Mucosa of descending colon (tissue), 3 donors: ENCODE results near the gene NR2C1. TPM values are rescaled to one million over a fixed set of nuclear protein-coding genes. Genes with fewer than 3 reads are reported as not detected.

Experiments
- ATAC-seq: fragments of 200-7000 bp; cut with Tn5 transposase; one replicate; pipeline ENCODE4 v1.9.1; 2020; ENCODE audit warnings: mild to moderate bottlenecking, moderate library complexity
- DNase-seq, 3 donors: peaks; one replicate each; pipeline ENCODE4 v3.0.0-alpha.2; 2020
- H3K36me3 ChIP-seq: fragments of 200-600 bp; one replicate; pipeline ENCODE4 v1.8.0; 2021; ENCODE audit warnings: low read depth, mild to moderate bottlenecking
- H3K4me1 ChIP-seq: fragments of 200-600 bp; one replicate; pipeline ENCODE4 v1.8.0; 2021; ENCODE audit warnings: low read depth, mild to moderate bottlenecking
- H3K4me3 ChIP-seq: fragments of 200-600 bp; one replicate; pipeline ENCODE4 v1.8.0; 2021; ENCODE audit warnings: mild to moderate bottlenecking
- H3K9me3 ChIP-seq: fragments of 200-600 bp; one replicate; pipeline ENCODE4 v1.8.0; 2021; ENCODE audit warnings: mild to moderate bottlenecking
- CTCF ChIP-seq: fragments of 200-600 bp; IDR thresholded peaks from one replicate; pipeline ENCODE4 v1.8.0; 2022; ENCODE audit warnings: antibody characterized with exemption, mild to moderate bottlenecking
- intact Hi-C, 2 donors: fragments of 100-400 bp; cut with DNase I in 1 of 2; cut with micrococcal nuclease in 1 of 2; formaldehyde crosslinking; loops; one replicate each; pipeline versions ENCODE4 v1.11.0 to v1.11.1; 2022; cut with DNase I, micrococcal nuclease
- total RNA-seq, 3 donors: library from RNA; stranded (reverse); fragmentation: NEBNext Ultra II Directional in 2 of 3; extraction: Animal tissue kit (Norgen Biotek cat#: 25700) in 2 of 3; gene quantifications; one replicate each; pipeline versions ENCODE4 v1.2.1 to v1.2.4, GENCODE V29; 2021 to 2023
- donor health status: DM: no; HTN: no; CAD: no; lungs with moderate emphysema.
- donor health status: DM: no; HTN: no; CAD: no.
- donor health status: DM: no; HTN: yes; CAD: no.

The NR2C1 gene
- total RNA-seq, 3 donors from 2014 or later: 27.4 to 28.5 (median 27.8) TPM

DNA sequence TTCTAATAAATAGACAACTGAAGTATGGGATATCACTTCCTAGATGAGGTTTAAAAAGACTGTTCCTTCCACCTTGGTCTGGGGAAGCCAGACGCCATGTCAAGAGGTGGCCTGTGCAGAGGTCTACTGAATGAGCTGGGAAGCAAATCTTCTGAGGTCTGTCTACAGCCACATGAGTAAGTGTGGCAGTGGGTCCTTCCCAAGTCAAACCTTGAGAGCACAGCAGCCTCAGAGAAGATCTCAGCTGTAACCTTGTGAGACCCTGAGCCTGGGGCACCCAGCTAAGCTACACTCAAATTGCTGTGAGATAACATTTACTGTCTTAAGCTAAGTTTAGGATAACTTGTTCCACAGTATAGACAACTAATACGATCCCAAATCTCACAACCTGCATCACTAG lies 90.1 kb downstream of the NR2C1 start:
- TF ChIP-seq CTCF: no peak
- H3K36me3 ChIP-seq: no peaks in the 10 kb centered on the region
- intact Hi-C loops: no loop called here
- H3K4me3 ChIP-seq: no peak overlapping the region
- no peaks in the 10 kb centered on the region for H3K4me1 ChIP-seq
- H3K9me3 ChIP-seq: no peaks in the 10 kb centered on the region
- no peak for DNase-seq
- no peak for ATAC-seq

GRCh38 chr12:94982456-94982855 lies 91.0 kb downstream of the NR2C1 start:
- ATAC-seq (no peak), DNase-seq (no peak)
- no peaks in the 10 kb centered on the region for H3K9me3 ChIP-seq
- intact Hi-C loops: no loop called here
- no peak for TF ChIP-seq CTCF
- H3K36me3 ChIP-seq: no peaks in the 10 kb centered on the region
- no peaks in the 10 kb centered on the region for H3K4me1 ChIP-seq
- no peak overlapping the region for H3K4me3 ChIP-seq

- H3K9me3 ChIP-seq: no peaks in the 10 kb centered on the region
- no peak for DNase-seq
- no peaks in the 10 kb centered on the region for H3K36me3 ChIP-seq
- H3K4me3 ChIP-seq: no peak overlapping the region
- ATAC-seq: peak; percentile 40
- TF ChIP-seq CTCF: no peak
- H3K4me1 ChIP-seq: no peaks in the 10 kb centered on the region
- intact Hi-C loops: no loop called here
Observed at GRCh38 chr12:94980577-94980976, 92.8 kb downstream of the NR2C1 start.

GRCh38 chr12:94979941-94980340 lies 93.5 kb downstream of the NR2C1 start:
- no peak for DNase-seq
- TF ChIP-seq CTCF: no peak
- intact Hi-C loops: no loop called here
- Histone ChIP-seq H3K9me3 (no peaks in the 10 kb centered on the region), H3K4me3 (no peak overlapping the region), H3K36me3 (no peaks in the 10 kb centered on the region), H3K4me1 (no peaks in the 10 kb centered on the region)
- no peak for ATAC-seq

DNA sequence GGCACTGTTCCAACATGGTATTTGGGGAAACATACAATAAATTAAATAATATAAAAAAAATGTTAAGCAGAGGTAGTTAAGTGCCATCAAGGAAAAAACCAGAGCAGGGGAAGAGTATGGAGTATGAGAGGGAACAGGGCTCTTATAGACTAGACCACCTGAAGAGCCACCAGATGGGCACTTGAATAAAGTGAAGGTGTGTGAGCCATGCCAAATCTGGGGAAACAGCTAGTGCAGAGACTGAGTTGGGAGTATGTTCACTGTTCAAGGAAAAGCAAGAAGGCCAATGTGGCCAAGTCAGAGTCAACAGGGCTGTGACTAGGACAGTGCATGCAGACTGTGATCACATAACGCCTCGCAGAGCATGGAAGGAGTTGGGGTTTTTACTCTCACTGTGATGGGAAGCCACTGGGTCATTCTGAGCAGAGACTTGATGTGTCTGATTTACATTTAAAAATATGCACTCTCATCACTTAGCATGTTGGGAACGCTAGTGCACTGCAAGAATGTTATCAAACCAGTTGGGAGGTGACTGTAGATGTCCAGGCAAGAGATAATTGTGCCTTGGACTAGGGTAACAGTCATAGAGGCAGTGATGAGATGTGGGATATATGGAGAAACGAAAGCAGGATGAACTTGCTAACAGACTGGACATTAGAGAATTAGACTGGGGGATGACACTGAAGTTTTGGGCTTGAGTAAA lies 95.5 kb downstream of the NR2C1 start:
- H3K9me3 ChIP-seq: no peaks in the 10 kb centered on the region
- H3K4me3 ChIP-seq: no peak overlapping the region
- TF ChIP-seq CTCF: no peak
- no peaks in the 10 kb centered on the region for H3K36me3 ChIP-seq
- intact Hi-C loops: no loop called here
- no peaks in the 10 kb centered on the region for H3K4me1 ChIP-seq
- ATAC-seq: no peak
- no peak for DNase-seq

DNA sequence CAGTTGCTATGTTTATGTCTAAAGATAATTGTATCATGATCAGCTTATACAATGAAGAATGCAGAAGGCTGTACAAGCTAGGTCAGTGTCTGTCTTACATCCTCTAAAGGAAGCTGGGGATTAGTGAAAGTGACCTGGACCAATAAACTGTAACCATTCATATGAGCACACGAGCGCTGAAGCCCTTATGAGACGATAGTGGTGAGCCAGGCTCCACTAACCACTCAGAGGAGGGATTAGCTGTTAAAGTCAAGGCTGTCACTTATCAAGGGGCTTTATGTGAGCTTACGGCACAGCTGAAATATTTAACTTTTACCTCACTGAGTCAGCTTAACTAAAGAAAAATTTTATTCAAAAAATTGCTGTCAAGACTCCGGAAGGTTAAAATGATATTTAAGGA lies 100.2 kb downstream of the NR2C1 start:
- DNase-seq (no peak), ATAC-seq (no peak)
- H3K9me3 ChIP-seq: no peaks in the 10 kb centered on the region
- H3K4me1 ChIP-seq: no peaks in the 10 kb centered on the region
- no peak overlapping the region for H3K4me3 ChIP-seq
- intact Hi-C loops: no loop called here
- no peak for TF ChIP-seq CTCF
- no peaks in the 10 kb centered on the region for H3K36me3 ChIP-seq
